GM12875 (cell line): ENCODE results near the gene CRHR1.

ENCODE experiments used
- H3K4me3 ChIP-seq: one replicate; pipeline ENCODE4 v1.5.1; 2011; ENCODE audit warnings: low read depth, low read length, control low read depth
- TF ChIP-seq, protein P1 (sequence below): IDR thresholded peaks from 2 replicates; pipeline ENCODE4 v1.5.1; 2011; ENCODE audit warnings: low read depth, mild to moderate bottlenecking, control low read depth, inconsistent platforms, low read length, moderate library complexity, borderline replicate concordance; ENCODE audit not compliant: insufficient read depth

CRHR1 gene

GRCh38 chr17:45759761-45760160, 24.4 kb upstream of the CRHR1 start:
- TF ChIP-seq, protein P1, sequence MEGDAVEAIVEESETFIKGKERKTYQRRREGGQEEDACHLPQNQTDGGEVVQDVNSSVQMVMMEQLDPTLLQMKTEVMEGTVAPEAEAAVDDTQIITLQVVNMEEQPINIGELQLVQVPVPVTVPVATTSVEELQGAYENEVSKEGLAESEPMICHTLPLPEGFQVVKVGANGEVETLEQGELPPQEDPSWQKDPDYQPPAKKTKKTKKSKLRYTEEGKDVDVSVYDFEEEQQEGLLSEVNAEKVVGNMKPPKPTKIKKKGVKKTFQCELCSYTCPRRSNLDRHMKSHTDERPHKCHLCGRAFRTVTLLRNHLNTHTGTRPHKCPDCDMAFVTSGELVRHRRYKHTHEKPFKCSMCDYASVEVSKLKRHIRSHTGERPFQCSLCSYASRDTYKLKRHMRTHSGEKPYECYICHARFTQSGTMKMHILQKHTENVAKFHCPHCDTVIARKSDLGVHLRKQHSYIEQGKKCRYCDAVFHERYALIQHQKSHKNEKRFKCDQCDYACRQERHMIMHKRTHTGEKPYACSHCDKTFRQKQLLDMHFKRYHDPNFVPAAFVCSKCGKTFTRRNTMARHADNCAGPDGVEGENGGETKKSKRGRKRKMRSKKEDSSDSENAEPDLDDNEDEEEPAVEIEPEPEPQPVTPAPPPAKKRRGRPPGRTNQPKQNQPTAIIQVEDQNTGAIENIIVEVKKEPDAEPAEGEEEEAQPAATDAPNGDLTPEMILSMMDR = no peak
- H3K4me3 ChIP-seq = no peak overlapping the region

DNA sequence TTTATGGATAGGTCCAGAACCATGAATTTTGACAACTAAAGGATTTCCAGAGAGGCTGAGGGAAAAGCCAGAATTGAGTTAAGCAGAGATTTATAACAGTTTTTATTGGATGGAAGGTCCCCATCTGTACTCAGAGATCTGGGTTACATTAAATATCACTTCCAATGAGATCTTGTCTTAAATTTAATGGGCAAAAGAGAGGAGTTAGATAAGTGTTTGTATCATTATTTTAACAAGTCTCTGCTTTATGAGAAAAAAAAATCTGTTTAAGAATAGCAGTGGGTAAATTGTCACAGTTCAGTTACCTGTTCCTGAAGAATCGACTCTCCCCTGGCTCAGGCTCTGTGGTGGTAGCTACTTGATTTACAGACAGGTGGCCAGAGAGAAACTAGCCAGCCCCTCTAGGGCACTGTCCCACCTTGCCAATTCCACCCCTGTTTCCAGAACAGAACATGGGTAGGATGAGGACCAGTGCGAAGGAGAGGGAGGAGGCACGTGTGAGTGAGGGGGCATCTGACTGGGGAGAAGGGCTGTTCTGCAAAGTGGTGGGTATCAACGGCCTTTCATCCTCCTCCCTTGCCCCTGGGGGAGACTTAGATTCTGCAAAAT, 22.1 kb upstream of the CRHR1 start:
- H3K4me3 ChIP-seq = no peak overlapping the region
- TF ChIP-seq, protein P1 = no peak

DNA sequence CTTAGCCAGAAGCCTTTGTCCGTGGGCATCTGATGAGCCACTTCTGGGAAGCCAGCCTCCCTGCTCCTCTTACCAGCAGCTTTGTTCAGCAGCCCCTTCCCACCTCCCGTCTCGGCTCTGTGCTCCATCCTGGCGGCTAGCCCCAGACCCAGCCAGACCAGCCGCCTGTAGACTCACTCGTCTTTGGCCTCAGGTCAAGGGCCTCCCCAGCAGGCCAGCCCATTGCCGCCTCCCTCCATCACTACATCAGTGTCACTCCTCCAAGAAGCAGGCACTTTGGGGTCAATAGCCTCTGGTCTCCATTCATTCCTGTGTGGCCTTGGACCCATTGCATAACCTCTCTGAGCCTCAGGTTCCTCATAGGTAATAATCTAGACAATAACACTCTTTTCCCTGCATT, 20.9 kb upstream of the CRHR1 start:
- TF ChIP-seq, protein P1 = no peak
- H3K4me3 ChIP-seq = no peak overlapping the region

DNA sequence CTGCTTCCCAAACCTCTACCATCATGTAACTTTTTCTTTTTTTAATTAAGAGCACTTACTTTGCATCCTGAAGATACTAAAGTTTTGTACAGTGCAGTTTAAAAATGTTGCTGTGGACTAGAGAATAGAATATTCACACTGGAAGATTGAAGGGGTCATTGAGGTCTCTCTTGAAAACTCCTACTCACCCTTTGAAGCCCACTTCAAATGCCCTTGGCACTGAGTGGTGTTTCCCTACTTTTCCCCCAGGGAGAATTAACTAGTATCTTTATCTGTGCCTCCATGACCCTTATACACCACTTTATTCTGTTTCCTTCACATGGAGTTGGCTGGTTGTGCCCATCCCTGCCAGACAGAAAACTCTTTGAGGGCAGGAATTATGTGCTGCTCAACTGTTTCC, 19.6 kb upstream of the CRHR1 start:
- no peak overlapping the region for H3K4me3 ChIP-seq
- TF ChIP-seq, protein P1 = no peak

DNA sequence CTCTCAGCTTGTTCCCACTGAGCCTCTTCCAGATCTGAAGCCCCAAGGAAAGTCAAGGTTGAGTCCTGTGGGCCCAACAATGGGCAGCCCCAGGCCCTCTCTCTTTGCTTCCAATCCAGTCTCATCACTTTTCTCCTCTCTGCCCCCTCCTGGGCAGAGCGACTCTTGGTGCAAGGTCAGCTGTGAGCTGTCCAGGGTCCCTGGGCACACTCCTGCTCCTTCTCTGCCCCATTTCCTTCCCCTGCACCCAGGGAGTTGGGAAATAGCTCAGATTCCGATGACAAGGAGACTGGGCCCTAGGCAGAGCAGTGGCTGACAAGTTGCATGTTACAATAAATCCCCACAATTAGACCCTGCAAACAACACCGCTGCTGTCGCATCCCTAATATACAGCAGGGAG, 16.1 kb upstream of the CRHR1 start:
- no peak overlapping the region for H3K4me3 ChIP-seq
- TF ChIP-seq, protein P1 = no peak

GRCh38 chr17:45770632-45771270, 13.4 kb upstream of the CRHR1 start:
- no peak overlapping the region for H3K4me3 ChIP-seq
- TF ChIP-seq, protein P1 = no peak
